Hepatocyte (in vitro differentiated cells): ENCODE results near the gene CDH15. TPM values are rescaled to one million over a fixed set of nuclear protein-coding genes. Genes with fewer than 3 reads are reported as not detected.
"Not testable (repeated sequence)": the region's sequence is repeated elsewhere in the genome, so short reads cannot be mapped to it uniquely, and the experiment has no call there.

ENCODE experiments used
- DNase-seq: peaks from one replicate; pipeline ENCODE4 v3.0.0-alpha.2; 2016; ENCODE audit warnings: low spot score
- H2AFZ ChIP-seq: fragments of 200-600 bp; sonication (generic); 2 replicates; pipeline ENCODE4 v1.6.0; 2016; ENCODE audit warnings: antibody characterized with exemption, mild to moderate bottlenecking
- H3K27ac ChIP-seq: fragments of 200-600 bp; sonication (generic); 2 replicates; pipeline ENCODE4 v1.5.1; 2016; ENCODE audit warnings: mild to moderate bottlenecking
- H3K27me3 ChIP-seq: fragments of 200-600 bp; sonication (generic); 2 replicates; pipeline ENCODE4 v1.6.1; 2016
- H3K36me3 ChIP-seq: fragments of 200-600 bp; sonication (generic); replicated peaks from 2 replicates; pipeline ENCODE4 v1.5.1; 2016; ENCODE audit warnings: low read depth; ENCODE audit not compliant: insufficient read depth
- H3K4me1 ChIP-seq: fragments of 200-600 bp; sonication (generic); 2 replicates; pipeline ENCODE4 v1.5.1; 2016; ENCODE audit warnings: mild to moderate bottlenecking, moderate library complexity; ENCODE audit not compliant: insufficient read depth
- H3K4me2 ChIP-seq: fragments of 200-600 bp; sonication (generic); 2 replicates; pipeline ENCODE4 v1.6.0; 2016
- H3K4me3 ChIP-seq: fragments of 200-600 bp; sonication (generic); 2 replicates; pipeline ENCODE4 v1.5.1; 2016; ENCODE audit warnings: mild to moderate bottlenecking
- H3K79me2 ChIP-seq: fragments of 200-600 bp; sonication (generic); 2 replicates; pipeline ENCODE4 v1.6.0; 2017; ENCODE audit warnings: mild to moderate bottlenecking
- H3K9me2 ChIP-seq: fragments of 200-600 bp; sonication (generic); replicated peaks from 2 replicates; pipeline ENCODE4 v1.6.0; 2017; ENCODE audit warnings: mild to moderate bottlenecking; ENCODE audit not compliant: insufficient read depth
- H3K9me3 ChIP-seq: fragments of 200-600 bp; sonication (generic); 2 replicates; pipeline ENCODE4 v1.5.1; 2016; ENCODE audit warnings: low read depth, mild to moderate bottlenecking
- H4K20me1 ChIP-seq: fragments of 200-600 bp; sonication (generic); 2 replicates; pipeline ENCODE4 v1.6.0; 2016; ENCODE audit warnings: mild to moderate bottlenecking; ENCODE audit not compliant: insufficient read depth, poor library complexity, severe bottlenecking
- CTCF ChIP-seq: fragments of 200-600 bp; sonication (generic); IDR thresholded peaks from 2 replicates; pipeline ENCODE4 v1.5.1; 2016; ENCODE audit warnings: antibody characterized with exemption, mild to moderate bottlenecking; ENCODE audit not compliant: poor library complexity
- EZH2 ChIP-seq: fragments of 200-600 bp; sonication (generic); IDR thresholded peaks from 2 replicates; pipeline ENCODE4 v1.6.1; 2016; ENCODE audit warnings: antibody characterized with exemption, mild to moderate bottlenecking, borderline replicate concordance
- EZH2phosphoT487 ChIP-seq: fragments of 200-600 bp; sonication (generic); IDR thresholded peaks from one replicate; pipeline ENCODE4 v1.6.1; 2018; ENCODE audit warnings: antibody characterized with exemption, mild to moderate bottlenecking, low read depth, moderate library complexity; ENCODE audit not compliant: unreplicated experiment, severe bottlenecking
- WGBS: methylation state at CpG from one replicate; pipeline ENCODE4 v1.1.6; 2016; ENCODE audit warnings: low lambda C conversion rate; ENCODE audit errors: missing lambda C conversion rate; 5-methylcytosine and 5-hydroxymethylcytosine counted together
- polyA plus RNA-seq: library from polyadenylated mRNA; unstranded; fragments of >200 nt; fragmentation: Nextera tagmentation; extraction: Ambion mirVana; gene quantifications from 2 replicates; pipeline ENCODE4 v1.2.1, GENCODE V29; 2016
- total RNA-seq: library from RNA; depleted of rRNA; stranded (reverse); fragments of >200 nt; gene quantifications from 2 replicates; pipeline ENCODE4 v1.2.3, GENCODE V29; 2014

CDH15 gene
- total and polyA plus RNA-seq, 2 experiments from 2014 or later: 0.13 to 0.47 TPM

GRCh38 chr16:89242795-89243200 is 71.2 kb downstream of the CDH15 start:
- Histone ChIP-seq H3K4me3 (no peak overlapping the region), H3K27me3 (no peaks in the 10 kb centered on the region), H2AFZ (no peak overlapping the region), H3K4me2 (no peak overlapping the region), H3K9me3 (no peaks in the 10 kb centered on the region), H3K36me3 (no peaks in the 10 kb centered on the region), H3K9me2 (no peaks in the 10 kb centered on the region), H3K79me2 (peaks cover 3% of the 10 kb centered on the region), H3K4me1 (peaks cover 6% of the 10 kb centered on the region), H4K20me1 (no peaks in the 10 kb centered on the region), H3K27ac (no peak overlapping the region)
- TF ChIP-seq EZH2: no peak
- TF ChIP-seq EZH2phosphoT487: no peak
- 65% methylated on average over 12 of the region's 12 CpGs for WGBS
- DNase-seq: no peak

- no peaks in the 10 kb centered on the region for H3K36me3 ChIP-seq
- H3K79me2 ChIP-seq: peaks cover 3% of the 10 kb centered on the region
- 82% methylated on average over 5 of the region's 5 CpGs for WGBS
- TF ChIP-seq CTCF: no peak
- no peak for TF ChIP-seq EZH2phosphoT487
- H3K9me3 ChIP-seq: no peaks in the 10 kb centered on the region
- H3K4me1 ChIP-seq: peaks cover 6% of the 10 kb centered on the region
- H3K4me3 ChIP-seq: no peak overlapping the region
- no peak overlapping the region for H3K4me2 ChIP-seq
- no peaks in the 10 kb centered on the region for H4K20me1 ChIP-seq
- no peak for DNase-seq
- H3K27ac ChIP-seq: no peak overlapping the region
- no peaks in the 10 kb centered on the region for H3K27me3 ChIP-seq
- H3K9me2 ChIP-seq: no peaks in the 10 kb centered on the region
- H2AFZ ChIP-seq: no peak overlapping the region
Observed at GRCh38 chr16:89243664-89244063, 72.1 kb downstream of the CDH15 start.

- not testable (repeated sequence) for H3K36me3 ChIP-seq, H3K4me3 ChIP-seq, H3K4me1 ChIP-seq, H4K20me1 ChIP-seq, H3K79me2 ChIP-seq, H3K27ac ChIP-seq, H2AFZ ChIP-seq, H3K4me2 ChIP-seq, H3K27me3 ChIP-seq, DNase-seq, H3K9me2 ChIP-seq, H3K9me3 ChIP-seq
- WGBS: 88% methylated on average over 13 of the region's 13 CpGs
Observed at GRCh38 chr16:89244264-89244663, 72.7 kb downstream of the CDH15 start.

GRCh38 chr16:89244754-89245153 is 73.2 kb downstream of the CDH15 start:
- H3K4me3 ChIP-seq: no peak overlapping the region
- H3K79me2 ChIP-seq: peaks cover 3% of the 10 kb centered on the region
- DNase-seq: no peak
- H3K9me2 ChIP-seq: no peaks in the 10 kb centered on the region
- no peak overlapping the region for H2AFZ ChIP-seq
- TF ChIP-seq EZH2phosphoT487: no peak
- TF ChIP-seq CTCF: no peak
- no peak for TF ChIP-seq EZH2
- no peak overlapping the region for H3K4me2 ChIP-seq
- no peaks in the 10 kb centered on the region for H3K36me3 ChIP-seq
- H3K27me3 ChIP-seq: no peaks in the 10 kb centered on the region
- WGBS: 76% methylated on average over 11 of the region's 12 CpGs
- no peaks in the 10 kb centered on the region for H3K9me3 ChIP-seq
- no peaks in the 10 kb centered on the region for H4K20me1 ChIP-seq
- peaks cover 6% of the 10 kb centered on the region for H3K4me1 ChIP-seq
- H3K27ac ChIP-seq: no peak overlapping the region

Other genes starting within 250 kb of the CDH15 start
- 0.07 TPM in 1 of 2 replicates, not detected in the other for gene CBFA2T3, start 194.5 kb upstream of the CDH15 start, total RNA-seq
- 1.1 and 1.5 TPM in 2 replicates for gene CBFA2T3, start 194.5 kb upstream of the CDH15 start, polyA plus RNA-seq
- 20.7 and 22.1 TPM in 2 replicates for gene ACSF3, start 77.9 kb upstream of the CDH15 start, total RNA-seq
- gene ACSF3, start 77.9 kb upstream of the CDH15 start, polyA plus RNA-seq: 18.2 and 28.0 TPM in 2 replicates
- 1.6 and 2.2 TPM in 2 replicates for gene SLC22A31, start 28.8 kb downstream of the CDH15 start, total RNA-seq
- gene SLC22A31, start 28.8 kb downstream of the CDH15 start, polyA plus RNA-seq: 1.4 and 12.1 TPM in 2 replicates
- 2.9 and 6.4 TPM in 2 replicates for gene ZNF778, start 46.0 kb downstream of the CDH15 start, total RNA-seq
- gene ZNF778, start 46.0 kb downstream of the CDH15 start, polyA plus RNA-seq: 1.3 and 3.6 TPM in 2 replicates